BE2C (cell line): ENCODE data around the gene CUL3.

Experiments
- DNase-seq: peaks from one replicate; pipeline ENCODE4 v3.0.0-alpha.2; 2020
- H3K27me3 ChIP-seq: fragments of 250-450 bp; sonication (Bioruptor Pico); 2 replicates; pipeline ENCODE4 v1.5.1; 2020; ENCODE audit warnings: mild to moderate bottlenecking
- H3K36me3 ChIP-seq: fragments of 250-450 bp; sonication (Bioruptor Pico); 2 replicates; pipeline ENCODE4 v1.5.1; 2020; ENCODE audit warnings: mild to moderate bottlenecking
- H3K4me1 ChIP-seq: fragments of 250-450 bp; sonication (Bioruptor Pico); 2 replicates; pipeline ENCODE4 v1.5.1; 2020
- H3K4me3 ChIP-seq: 2 replicates; pipeline ENCODE4 v1.5.1; 2011; ENCODE audit warnings: low read depth, low read length
- H3K9me3 ChIP-seq: fragments of 250-450 bp; sonication (Bioruptor Pico); 2 replicates; pipeline ENCODE4 v1.5.1; 2020
- CTCF ChIP-seq: IDR thresholded peaks from 2 replicates; pipeline ENCODE4 v1.5.1; 2012; ENCODE audit warnings: mild to moderate bottlenecking, low read depth, low read length

The CUL3 gene

DNA sequence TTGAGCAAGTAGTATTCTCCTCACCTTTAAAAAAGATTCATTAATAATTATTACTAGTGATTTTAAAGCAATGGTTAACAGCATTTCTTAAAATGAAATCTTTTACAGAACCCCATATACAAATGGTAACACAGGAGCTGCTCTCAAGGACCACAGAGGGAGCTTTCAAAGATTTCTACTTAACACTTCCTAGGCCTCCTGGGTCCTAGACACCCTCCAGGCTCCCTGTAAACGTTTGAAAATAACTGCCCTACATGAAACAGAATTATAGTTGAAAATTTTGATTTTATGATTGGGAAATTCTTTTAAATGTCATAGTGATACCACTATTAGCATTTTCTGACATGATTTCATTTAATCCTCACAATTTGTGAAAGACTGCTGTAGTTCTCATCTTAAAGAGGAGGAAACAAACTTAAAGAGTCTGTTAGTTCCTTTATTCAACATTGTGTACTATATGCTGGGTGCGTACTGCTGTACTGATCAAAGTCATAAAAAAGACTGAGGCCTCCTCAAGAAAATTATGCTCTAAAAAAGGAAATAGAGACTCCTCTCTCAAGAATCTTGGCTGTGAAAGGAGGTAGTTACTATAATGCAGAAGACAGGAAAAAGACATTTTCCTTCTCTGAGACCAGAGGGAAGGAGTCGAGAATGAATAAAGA is 10.6 kb downstream of the CUL3 start:
- Histone ChIP-seq H3K36me3 (no peaks in the 10 kb centered on the region), H3K4me1 (peaks cover 4% of the 10 kb centered on the region), H3K4me3 (no peak overlapping the region), H3K9me3 (no peaks in the 10 kb centered on the region), H3K27me3 (no peaks in the 10 kb centered on the region)
- DNase-seq: no peak
- TF ChIP-seq CTCF: no peak

DNA sequence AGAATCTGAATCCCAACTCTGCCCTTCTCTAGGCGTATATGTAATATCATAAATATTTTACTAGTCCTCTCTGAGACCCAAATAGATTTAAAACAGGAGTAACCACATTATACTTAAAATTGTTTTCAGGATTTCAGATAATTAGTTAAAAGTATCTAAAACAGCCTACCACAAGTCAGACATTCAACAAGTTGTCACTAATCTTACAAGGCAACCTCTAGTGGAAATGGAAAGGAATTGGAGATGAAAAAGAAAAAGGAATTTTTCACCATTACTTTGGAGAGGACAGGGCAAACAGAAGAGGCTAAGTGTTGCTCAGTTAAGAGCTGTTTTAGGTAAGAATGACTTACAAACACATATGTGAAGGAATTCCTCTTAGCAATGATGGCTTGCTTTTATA is 11.4 kb downstream of the CUL3 start:
- H3K4me3 ChIP-seq: no peak overlapping the region
- no peak for DNase-seq
- TF ChIP-seq CTCF: no peak
- no peaks in the 10 kb centered on the region for H3K27me3 ChIP-seq
- no peaks in the 10 kb centered on the region; the same call in 1 of the 2 replicates for H3K4me1 ChIP-seq
- H3K36me3 ChIP-seq: no peaks in the 10 kb centered on the region
- no peaks in the 10 kb centered on the region for H3K9me3 ChIP-seq

DNA sequence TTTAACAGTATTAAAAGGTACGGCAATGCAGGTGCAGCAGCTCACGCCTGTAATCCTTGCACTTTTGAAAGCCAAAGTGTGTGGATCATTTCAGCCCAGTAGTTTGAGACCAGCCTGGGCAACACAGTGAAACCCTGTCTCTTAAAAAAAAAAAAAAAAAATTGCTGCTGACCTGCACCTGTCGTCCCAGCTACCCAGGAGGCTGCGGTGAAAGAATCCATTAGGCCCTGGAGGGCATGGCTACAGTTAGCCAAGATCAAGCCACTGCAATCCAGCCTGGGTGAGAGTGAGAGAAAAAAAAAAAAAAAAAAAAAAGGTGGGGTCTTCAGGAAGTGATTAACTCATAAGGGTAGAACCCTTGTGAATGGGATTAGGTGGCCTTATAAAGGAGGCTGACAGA is 12.8 kb downstream of the CUL3 start:
- Histone ChIP-seq H3K9me3 (no peaks in the 10 kb centered on the region), H3K36me3 (no peaks in the 10 kb centered on the region), H3K27me3 (no peaks in the 10 kb centered on the region), H3K4me1 (no peaks in the 10 kb centered on the region; the same call in 1 of the 2 replicates), H3K4me3 (no peak overlapping the region)
- no peak for DNase-seq
- no peak for TF ChIP-seq CTCF

DNA sequence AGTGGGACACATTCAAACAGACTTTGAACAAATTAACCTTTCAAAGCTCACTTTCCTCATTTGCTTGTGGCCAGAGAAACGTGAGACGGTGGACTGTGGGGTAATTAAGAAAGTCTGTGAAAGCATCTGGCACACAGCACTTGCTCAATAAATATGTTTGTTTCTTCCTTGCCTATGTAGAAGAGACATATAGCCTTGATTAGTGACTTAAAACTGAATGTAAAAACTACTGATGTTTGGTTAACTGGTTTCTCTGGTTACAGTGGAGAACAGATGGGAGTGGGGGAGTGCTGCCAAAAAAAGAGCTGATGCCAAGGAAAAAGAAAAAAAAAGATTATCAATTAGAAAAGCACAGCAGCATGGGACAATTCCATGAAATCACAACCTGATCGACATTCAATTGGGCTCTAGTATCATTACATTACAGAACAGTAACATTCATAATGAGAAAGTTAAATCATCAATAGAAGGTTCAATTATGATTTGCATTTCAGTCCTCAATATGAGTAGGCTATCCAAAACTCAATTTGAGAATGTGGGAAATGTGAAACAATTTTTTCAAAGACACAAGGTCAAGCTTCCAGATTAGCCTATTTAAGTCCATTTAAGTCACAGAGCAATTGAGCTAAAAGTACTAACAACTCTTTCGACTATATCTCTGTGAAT is 14.7 kb downstream of the CUL3 start:
- no peaks in the 10 kb centered on the region; the same call in 1 of the 2 replicates for H3K4me1 ChIP-seq
- no peak for DNase-seq
- no peaks in the 10 kb centered on the region for H3K27me3 ChIP-seq
- peaks cover 10% of the 10 kb centered on the region for H3K36me3 ChIP-seq
- no peak overlapping the region for H3K4me3 ChIP-seq
- H3K9me3 ChIP-seq: no peaks in the 10 kb centered on the region
- TF ChIP-seq CTCF: no peak

- Histone ChIP-seq H3K27me3 (no peaks in the 10 kb centered on the region), H3K36me3 (peaks cover 10% of the 10 kb centered on the region), H3K4me3 (no peak overlapping the region), H3K9me3 (no peaks in the 10 kb centered on the region), H3K4me1 (no peaks in the 10 kb centered on the region; the same call in 1 of the 2 replicates)
- DNase-seq: no peak
- TF ChIP-seq CTCF: no peak
Observed at GRCh38 chr2:224569654-224570053, 15.5 kb downstream of the CUL3 start.

GRCh38 chr2:224565452-224566035 is 19.6 kb downstream of the CUL3 start:
- DNase-seq: no peak
- H3K4me1 ChIP-seq: no peaks in the 10 kb centered on the region
- H3K36me3 ChIP-seq: peaks cover 10% of the 10 kb centered on the region
- H3K4me3 ChIP-seq: no peak overlapping the region
- no peaks in the 10 kb centered on the region for H3K27me3 ChIP-seq
- no peaks in the 10 kb centered on the region; the same call in 1 of the 2 replicates for H3K9me3 ChIP-seq
- TF ChIP-seq CTCF: no peak
